Left ventricle myocardium inferior (tissue), 1 donor: Measurements from ENCODE around the gene CCDC33. TPM values are rescaled to one million over a fixed set of nuclear protein-coding genes. Genes with fewer than 3 reads are reported as not detected.

Experiments used
- DNase-seq: peaks from one replicate; pipeline ENCODE4 v3.0.0-alpha.2; 2020
- H3K27ac ChIP-seq: fragments of 200-600 bp; replicated peaks from 2 replicates; pipeline ENCODE4 v1.8.0; 2021
- H3K27me3 ChIP-seq: fragments of 200-600 bp; 2 replicates; pipeline ENCODE4 v1.8.0; 2021; ENCODE audit warnings: low read depth
- H3K36me3 ChIP-seq: fragments of 200-600 bp; 2 replicates; pipeline ENCODE4 v1.8.0; 2021
- H3K4me1 ChIP-seq: fragments of 200-600 bp; 2 replicates; pipeline ENCODE4 v1.8.0; 2021
- H3K4me3 ChIP-seq: fragments of 200-600 bp; 2 replicates; pipeline ENCODE4 v1.8.0; 2021; ENCODE audit warnings: mild to moderate bottlenecking, moderate library complexity
- H3K9me3 ChIP-seq: fragments of 200-600 bp; replicated peaks from 2 replicates; pipeline ENCODE4 v1.8.0; 2021
- CTCF ChIP-seq: fragments of 200-600 bp; IDR thresholded peaks from 2 replicates; pipeline ENCODE4 v1.8.0; 2021; ENCODE audit warnings: antibody characterized with exemption, mild to moderate bottlenecking, borderline replicate concordance
- intact Hi-C: fragments of 100-400 bp; cut with micrococcal nuclease; formaldehyde crosslinking; loops from one replicate; pipeline ENCODE4 v1.11.0; 2022
- total RNA-seq: library from RNA; stranded (reverse); fragmentation: NEBNext Ultra II Directional; extraction: Animal tissue kit (Norgen Biotek cat#: 25700); gene quantifications from one replicate; pipeline ENCODE4 v1.2.1, GENCODE V29; 2021
- donor health status: DM: no; HTN: yes; CAD: no; lungs with severe emphysema.

Gene CCDC33
- total RNA-seq, 1 donor from 2014 or later, result 0.11 TPM

- TF ChIP-seq CTCF, result no peak
Measured at GRCh38 chr15:74209997-74210671, 26.0 kb upstream of the CCDC33 start.

DNA sequence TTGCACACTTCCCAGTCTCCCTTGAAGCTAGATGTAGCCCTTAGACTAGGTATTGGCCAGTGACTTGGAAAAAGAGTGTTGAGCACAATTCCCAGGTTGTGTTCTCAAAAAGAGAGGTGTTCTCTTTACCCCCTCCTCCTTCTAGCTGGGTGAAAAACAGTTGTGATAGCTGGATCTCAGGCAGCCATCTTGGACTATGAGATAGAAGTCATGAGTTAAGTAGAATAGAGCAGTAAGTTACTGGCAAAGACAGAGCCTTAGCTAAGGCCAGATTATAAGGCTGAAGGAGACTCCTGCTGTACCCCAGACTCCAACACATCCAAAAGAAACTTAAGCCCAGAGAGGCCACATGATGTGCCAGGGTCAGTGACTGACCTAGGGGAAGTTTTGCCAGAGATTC is 25.4 kb upstream of the CCDC33 start:
- Histone ChIP-seq H3K27ac (no peak overlapping the region), H3K27me3 (peaks cover under 1% of the 10 kb centered on the region), H3K36me3 (no peaks in the 10 kb centered on the region), H3K4me1 (peaks cover 13% of the 10 kb centered on the region), H3K4me3 (no peak overlapping the region), H3K9me3 (no peaks in the 10 kb centered on the region)
- no peak for TF ChIP-seq CTCF
- intact Hi-C loops, result no loop called here
- no peak for DNase-seq

More at GRCh38 chr15:74209997-74210671, 26.0 kb upstream of the CCDC33 start:
- no peaks in the 10 kb centered on the region for H3K9me3 ChIP-seq
- no peak for DNase-seq
- H3K27me3 ChIP-seq, result no peaks in the 10 kb centered on the region
- H3K36me3 ChIP-seq, result no peaks in the 10 kb centered on the region
- peaks cover 19% of the 10 kb centered on the region for H3K4me1 ChIP-seq
- H3K27ac ChIP-seq, result no peak overlapping the region
- no peak overlapping the region for H3K4me3 ChIP-seq
- intact Hi-C loops, result no loop called here

DNA sequence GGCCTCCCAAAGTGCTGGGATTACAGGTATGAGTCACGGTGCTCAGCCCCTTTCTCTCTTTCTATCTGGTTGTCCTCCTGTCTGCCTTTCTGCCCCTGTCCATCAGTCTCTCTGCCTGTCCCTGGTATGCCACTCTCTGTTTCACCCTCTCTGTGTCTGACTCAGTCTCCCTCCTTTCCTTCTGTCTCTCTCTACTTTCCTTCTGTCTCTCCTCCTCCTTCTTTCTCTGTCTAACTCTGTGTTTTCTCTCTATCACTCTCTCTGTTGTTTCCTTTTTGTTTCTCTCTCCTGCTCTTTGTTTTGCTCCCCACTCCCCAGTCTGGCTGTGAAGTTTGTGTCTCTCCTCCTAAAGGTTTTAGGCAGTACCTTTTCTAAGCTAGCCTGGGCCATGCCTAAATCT is 24.5 kb upstream of the CCDC33 start:
- H3K9me3 ChIP-seq, result no peaks in the 10 kb centered on the region
- TF ChIP-seq CTCF, result no peak
- peaks cover 12% of the 10 kb centered on the region for H3K4me1 ChIP-seq
- H3K36me3 ChIP-seq, result no peaks in the 10 kb centered on the region
- DNase-seq, result no peak
- H3K27ac ChIP-seq, result no peak overlapping the region
- intact Hi-C loops, result no loop called here
- no peak overlapping the region for H3K4me3 ChIP-seq
- H3K27me3 ChIP-seq, result peaks cover 4% of the 10 kb centered on the region

GRCh38 chr15:74212494-74212893 is 23.6 kb upstream of the CCDC33 start:
- Histone ChIP-seq H3K9me3 (no peaks in the 10 kb centered on the region), H3K4me3 (no peak overlapping the region)
- no peak for DNase-seq

DNA sequence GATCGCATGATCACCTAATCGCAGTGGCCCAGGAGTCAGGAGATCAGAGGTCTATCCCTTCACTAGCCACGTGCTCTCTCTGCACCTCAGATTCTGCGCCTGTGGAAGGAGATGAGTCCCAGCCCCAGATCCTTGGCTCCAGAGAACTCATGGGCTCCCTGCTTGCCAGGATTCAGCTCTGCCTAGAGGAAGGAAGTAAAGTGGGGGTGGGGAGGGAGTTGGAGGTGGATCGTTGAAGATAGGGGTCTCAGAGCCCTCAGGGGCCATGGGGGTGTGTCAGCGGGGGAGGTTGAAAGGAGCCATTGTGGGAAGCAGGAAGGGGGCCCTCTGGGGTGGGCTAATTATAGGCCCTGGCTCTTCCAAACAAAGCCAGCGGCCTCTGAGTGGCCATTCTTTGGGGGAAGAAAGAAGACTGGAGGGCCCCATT is 22.3 kb upstream of the CCDC33 start:
- peaks cover 12% of the 10 kb centered on the region for H3K27me3 ChIP-seq
- H3K9me3 ChIP-seq, result no peaks in the 10 kb centered on the region
- no peak for DNase-seq
- no peaks in the 10 kb centered on the region for H3K36me3 ChIP-seq
- no peak overlapping the region for H3K27ac ChIP-seq
- no peak overlapping the region for H3K4me3 ChIP-seq
- no peak for TF ChIP-seq CTCF
- H3K4me1 ChIP-seq, result peaks cover 12% of the 10 kb centered on the region
- intact Hi-C loops, result no loop called here

More at GRCh38 chr15:74212494-74212893, 23.6 kb upstream of the CCDC33 start:
- peaks cover 12% of the 10 kb centered on the region for H3K4me1 ChIP-seq
- H3K36me3 ChIP-seq, result no peaks in the 10 kb centered on the region
- intact Hi-C loops, result no loop called here
- TF ChIP-seq CTCF, result no peak
- no peak overlapping the region for H3K27ac ChIP-seq
- peaks cover 4% of the 10 kb centered on the region for H3K27me3 ChIP-seq
